ENCODE measurements around the gene KCTD5.

DNA sequence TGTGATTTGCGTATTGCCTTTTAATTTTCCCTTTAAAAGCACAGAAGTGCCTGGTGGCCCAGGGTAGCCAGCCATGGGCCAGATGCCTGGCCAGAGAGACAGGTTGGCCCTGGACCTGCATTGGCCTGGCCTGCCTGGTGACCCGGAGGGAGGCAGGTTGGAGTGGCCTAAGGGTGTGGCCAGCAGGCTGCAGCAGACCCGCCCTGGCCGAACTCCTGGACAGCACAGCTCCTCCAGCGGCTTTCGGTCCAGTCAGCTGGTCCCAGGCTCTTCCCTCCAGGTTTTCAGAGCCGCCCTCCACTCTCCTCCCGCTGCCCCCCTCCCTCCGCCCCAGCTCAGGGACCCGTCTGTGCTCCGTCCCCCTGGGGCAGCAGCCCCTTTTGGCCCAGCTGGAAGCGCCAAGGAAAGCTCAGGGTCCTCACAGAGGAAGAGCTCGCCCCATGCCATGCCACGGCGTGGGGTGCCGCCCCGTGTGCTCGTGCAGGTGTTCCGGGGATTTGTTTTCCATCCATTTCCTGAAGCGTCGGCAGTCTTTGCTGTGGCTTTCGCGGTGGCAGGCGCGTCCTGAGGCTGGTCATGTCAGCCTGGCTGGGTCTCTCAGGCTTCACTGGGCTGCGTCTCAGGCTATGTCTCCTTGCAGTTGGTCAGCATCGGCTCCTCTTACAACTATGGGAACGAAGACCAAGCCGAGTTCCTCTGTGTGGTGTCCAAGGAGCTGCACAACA is 19.6 kb downstream of the KCTD5 start:
- TF ChIP-seq, protein P1, sequence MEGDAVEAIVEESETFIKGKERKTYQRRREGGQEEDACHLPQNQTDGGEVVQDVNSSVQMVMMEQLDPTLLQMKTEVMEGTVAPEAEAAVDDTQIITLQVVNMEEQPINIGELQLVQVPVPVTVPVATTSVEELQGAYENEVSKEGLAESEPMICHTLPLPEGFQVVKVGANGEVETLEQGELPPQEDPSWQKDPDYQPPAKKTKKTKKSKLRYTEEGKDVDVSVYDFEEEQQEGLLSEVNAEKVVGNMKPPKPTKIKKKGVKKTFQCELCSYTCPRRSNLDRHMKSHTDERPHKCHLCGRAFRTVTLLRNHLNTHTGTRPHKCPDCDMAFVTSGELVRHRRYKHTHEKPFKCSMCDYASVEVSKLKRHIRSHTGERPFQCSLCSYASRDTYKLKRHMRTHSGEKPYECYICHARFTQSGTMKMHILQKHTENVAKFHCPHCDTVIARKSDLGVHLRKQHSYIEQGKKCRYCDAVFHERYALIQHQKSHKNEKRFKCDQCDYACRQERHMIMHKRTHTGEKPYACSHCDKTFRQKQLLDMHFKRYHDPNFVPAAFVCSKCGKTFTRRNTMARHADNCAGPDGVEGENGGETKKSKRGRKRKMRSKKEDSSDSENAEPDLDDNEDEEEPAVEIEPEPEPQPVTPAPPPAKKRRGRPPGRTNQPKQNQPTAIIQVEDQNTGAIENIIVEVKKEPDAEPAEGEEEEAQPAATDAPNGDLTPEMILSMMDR (conservative IDR thresholded peaks at IDR 0.05; ENCODE audit: low read depth in 2 of 2), result no peak
- TF ChIP-seq ZNF114 (CRISPR knock-in tag; IDR thresholded peaks at IDR 0.05), result no peak
- TF ChIP-seq EZH2 (IDR thresholded peaks at IDR 0.05; ENCODE audit: low read depth, unreplicated experiment), result no peak
- TF ChIP-seq POLR2AphosphoS5 (IDR thresholded peaks at IDR 0.05; ENCODE audit: low read depth), result no peak

Data from GM23338 (cell line).